Skeletal muscle tissue (tissue), 4 donors: ENCODE results near the gene EHMT1. TPM values are rescaled to one million over a fixed set of nuclear protein-coding genes. Genes with fewer than 3 reads are reported as not detected.
A peak's percentile ranks its signal among the peaks of the same experiment; 100 is the strongest.

Source experiments
- H3K27ac ChIP-seq: one replicate; pipeline ENCODE4 v1.7.0; 2013; ENCODE audit warnings: mild to moderate bottlenecking, low read depth, low read length, inconsistent platforms
- H3K27me3 ChIP-seq, 3 donors: one replicate each; pipeline ENCODE4 v1.7.0; 2013; ENCODE audit warnings: low read length in 3 of 3; ENCODE audit not compliant: control insufficient read depth in 3 of 3, insufficient read depth in 3 of 3
- H3K36me3 ChIP-seq, 3 donors: one replicate each; pipeline ENCODE4 v1.7.0; 2013; ENCODE audit warnings: low read length in 3 of 3; ENCODE audit not compliant: control insufficient read depth in 3 of 3, insufficient read depth in 3 of 3
- H3K4me1 ChIP-seq, 3 donors: one replicate each; pipeline ENCODE4 v1.7.0; 2013; ENCODE audit warnings: low read length in 3 of 3, mild to moderate bottlenecking in 3 of 3; ENCODE audit not compliant: control insufficient read depth in 3 of 3, insufficient read depth in 3 of 3
- H3K4me3 ChIP-seq, 3 donors: one replicate each; pipeline ENCODE4 v1.7.0; 2013; ENCODE audit warnings: low read length in 3 of 3
- H3K9ac ChIP-seq, 3 donors: one replicate each; pipeline ENCODE4 v1.7.0; 2013; ENCODE audit warnings: low read length in 3 of 3, mild to moderate bottlenecking in 3 of 3, moderate library complexity in 2 of 3, low read depth in 1 of 3
- H3K9me3 ChIP-seq, 3 donors: one replicate each; pipeline ENCODE4 v1.7.0; 2013; ENCODE audit warnings: low read length in 3 of 3; ENCODE audit not compliant: control insufficient read depth in 3 of 3
- total RNA-seq: library from RNA; depleted of rRNA; stranded (reverse); fragments of >200 nt; gene quantifications from one replicate; pipeline ENCODE4 v1.2.3, GENCODE V29; 2014
- donor health status: Osteomylitis.

Gene EHMT1
- total RNA-seq, 1 donor from 2014 or later, result 43.3 TPM

GRCh38 chr9:137604345-137605086, 14.3 kb upstream of the EHMT1 start:
- no peaks in the 10 kb centered on the region for H3K27me3 ChIP-seq
- H3K9ac ChIP-seq, result peak overlapping the region in 1 of 3 donors; percentile 33
- H3K27ac ChIP-seq, result no peak overlapping the region
- H3K36me3 ChIP-seq, result peaks cover 0 to 3% (median 0%) of the 10 kb centered on the region in 3 donors
- H3K4me3 ChIP-seq, result no peak overlapping the region
- H3K9me3 ChIP-seq, result no peaks in the 10 kb centered on the region
- peaks cover 13 to 25% (median 19%) of the 10 kb centered on the region in 3 donors for H3K4me1 ChIP-seq

- H3K4me3 ChIP-seq, result peak within 1 kb of the TSS; percentile 59 to 79 (median 76)
- peaks cover 13 to 25% (median 19%) of the 10 kb centered on the region in 3 donors for H3K4me1 ChIP-seq
- peak within 1 kb of the TSS; percentile 36 for H3K27ac ChIP-seq
Observed at GRCh38 chr9:137605121-137606004, 13.4 kb upstream of the EHMT1 start, which contains the start of gene ARRDC1. ARRDC1 (plus strand) TSS chr9:137605686; CDS start chr9:137605718, 32 bp downstream.

GRCh38 chr9:137606005-137606621, 12.7 kb upstream of the EHMT1 start:
- Histone ChIP-seq H3K9ac (peak overlapping the region; percentile 54 to 87 (median 70)), H3K36me3 (peaks cover 0 to 3% (median 0%) of the 10 kb centered on the region in 3 donors), H3K27me3 (no peaks in the 10 kb centered on the region), H3K27ac (peak overlapping the region; percentile 36), H3K4me1 (peaks cover 13 to 29% (median 19%) of the 10 kb centered on the region in 3 donors), H3K9me3 (no peaks in the 10 kb centered on the region), H3K4me3 (peak overlapping the region; percentile 59 to 79 (median 76))

More at GRCh38 chr9:137605121-137606004, 13.4 kb upstream of the EHMT1 start, which contains the start of gene ARRDC1:
- H3K9me3 ChIP-seq, result no peaks in the 10 kb centered on the region
- peaks cover 0 to 3% (median 0%) of the 10 kb centered on the region in 3 donors for H3K36me3 ChIP-seq
- no peaks in the 10 kb centered on the region for H3K27me3 ChIP-seq
- peak within 1 kb of the TSS; percentile 54 to 87 (median 70) for H3K9ac ChIP-seq

- H3K36me3 ChIP-seq, result peaks cover 0 to 3% (median 0%) of the 10 kb centered on the region in 3 donors
- no peaks in the 10 kb centered on the region for H3K27me3 ChIP-seq
- H3K9ac ChIP-seq, result peak overlapping the region; percentile 54 to 87 (median 70)
- no peak overlapping the region for H3K27ac ChIP-seq
- H3K9me3 ChIP-seq, result no peaks in the 10 kb centered on the region
- peak overlapping the region; percentile 59 to 79 (median 76) for H3K4me3 ChIP-seq
- H3K4me1 ChIP-seq, result peaks cover 15 to 35% (median 23%) of the 10 kb centered on the region in 3 donors
Observed at GRCh38 chr9:137606734-137607138, 12.1 kb upstream of the EHMT1 start.

- peaks cover 20 to 41% (median 28%) of the 10 kb centered on the region in 3 donors for H3K4me1 ChIP-seq
- no peaks in the 10 kb centered on the region for H3K27me3 ChIP-seq
- peak overlapping the region; percentile 54 to 87 (median 70) for H3K9ac ChIP-seq
- H3K4me3 ChIP-seq, result peak overlapping the region in 2 of 3 donors; percentile 76 to 79
- peaks cover 0 to 3% (median 0%) of the 10 kb centered on the region in 3 donors for H3K36me3 ChIP-seq
- H3K9me3 ChIP-seq, result no peaks in the 10 kb centered on the region
- no peak overlapping the region for H3K27ac ChIP-seq
Observed at GRCh38 chr9:137607141-137607857, 11.5 kb upstream of the EHMT1 start.

DNA sequence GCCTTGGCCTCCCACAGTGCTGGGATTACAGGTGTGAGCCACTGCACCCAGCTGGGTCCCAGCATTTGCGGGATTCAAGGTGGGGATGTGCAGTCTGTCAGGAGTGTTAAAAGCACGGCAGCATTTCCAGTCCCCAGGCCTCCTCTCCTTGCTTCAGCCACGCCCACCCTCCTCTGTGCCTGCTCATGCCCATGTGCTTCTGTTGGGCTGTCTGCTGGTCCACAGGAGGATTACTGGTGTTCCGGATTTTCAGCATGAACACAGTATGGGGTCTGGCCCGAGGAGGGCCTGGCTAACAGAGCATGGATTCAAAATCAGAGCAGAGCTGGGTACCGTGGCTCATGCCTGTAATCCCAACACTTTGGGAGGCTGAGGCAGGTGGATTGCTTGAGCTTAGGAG, 7.9 kb upstream of the EHMT1 start:
- Histone ChIP-seq H3K4me1 (peaks cover 20 to 42% (median 28%) of the 10 kb centered on the region in 3 donors), H3K9ac (peak overlapping the region in 1 of 3 donors; percentile 40), H3K27me3 (no peaks in the 10 kb centered on the region), H3K27ac (no peak overlapping the region), H3K9me3 (no peaks in the 10 kb centered on the region), H3K4me3 (no peak overlapping the region), H3K36me3 (peaks cover 16 to 22% (median 17%) of the 10 kb centered on the region in 3 donors)

- Histone ChIP-seq H3K36me3 (peaks cover 22 to 29% (median 22%) of the 10 kb centered on the region in 3 donors), H3K9ac (peak overlapping the region in 2 of 3 donors; percentile 40 to 57), H3K27me3 (no peaks in the 10 kb centered on the region), H3K27ac (no peak overlapping the region), H3K4me1 (peaks cover 12 to 39% (median 24%) of the 10 kb centered on the region in 3 donors), H3K9me3 (no peaks in the 10 kb centered on the region), H3K4me3 (no peak overlapping the region)
Observed at GRCh38 chr9:137611623-137612609, 6.9 kb upstream of the EHMT1 start.

DNA sequence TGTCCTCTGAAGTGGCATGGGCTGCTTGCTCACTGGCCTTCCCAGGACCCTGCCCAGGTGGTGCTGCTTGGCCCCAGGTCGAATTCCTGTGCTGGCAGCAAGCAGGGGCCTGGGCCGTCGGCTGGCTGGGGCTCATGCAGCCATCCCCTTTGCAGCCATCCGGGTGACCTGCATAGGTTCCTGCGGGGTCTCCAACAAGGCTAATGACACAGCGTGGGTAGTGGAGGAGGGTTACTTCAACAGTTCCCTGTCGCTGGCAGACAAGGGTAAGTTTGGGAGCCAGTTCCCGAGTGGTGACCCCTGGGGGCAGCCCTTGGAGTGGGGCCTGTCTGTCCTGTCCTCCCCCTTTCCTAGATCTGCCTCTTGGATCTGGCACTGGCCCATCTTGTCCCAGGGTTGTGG, 6.1 kb upstream of the EHMT1 start:
- H3K9me3 ChIP-seq, result no peaks in the 10 kb centered on the region
- H3K9ac ChIP-seq, result no peak overlapping the region
- H3K4me1 ChIP-seq, result peaks cover 11 to 39% (median 23%) of the 10 kb centered on the region in 3 donors
- H3K27ac ChIP-seq, result no peak overlapping the region
- no peak overlapping the region for H3K4me3 ChIP-seq
- no peaks in the 10 kb centered on the region for H3K27me3 ChIP-seq
- peaks cover 22 to 29% (median 22%) of the 10 kb centered on the region in 3 donors for H3K36me3 ChIP-seq
